Heart left ventricle (tissue), 16 donors: ENCODE results near the gene EMC8. TPM values are rescaled to one million over a fixed set of nuclear protein-coding genes. Genes with fewer than 3 reads are reported as not detected.

ENCODE experiments used
- ATAC-seq, 4 donors: fragments of 200-7000 bp; cut with Tn5 transposase; one replicate each; pipeline ENCODE4 v1.9.1; 2020 to 2022; ENCODE audit warnings: moderate library complexity in 4 of 4, mild to moderate bottlenecking in 3 of 4, moderate number of reproducible peaks in 1 of 4
- DNase-seq, 5 donors: peaks; one replicate each; pipeline ENCODE4 v3.0.0-alpha.2; 2020
- H3K27ac ChIP-seq, 12 donors: fragments of 200-600 bp; sonication (generic) in 4 of 12; one replicate each; pipeline versions ENCODE4 v1.5.0 to v1.8.0; 2016 to 2022; ENCODE audit warnings: mild to moderate bottlenecking in 2 of 12
- H3K27me3 ChIP-seq, 9 donors: fragments of 200-600 bp; sonication (generic) in 2 of 9; one replicate each; pipeline versions ENCODE4 v1.5.1 to v1.8.0; 2016 to 2022; ENCODE audit warnings: mild to moderate bottlenecking in 3 of 9
- H3K36me3 ChIP-seq, 9 donors: fragments of 200-600 bp; sonication (generic) in 2 of 9; one replicate each; pipeline versions ENCODE4 v1.5.0 to v1.8.0; 2018 to 2022; ENCODE audit warnings: mild to moderate bottlenecking in 2 of 9
- H3K4me1 ChIP-seq, 12 donors: fragments of 200-600 bp; sonication (generic) in 4 of 12; one replicate each; pipeline versions ENCODE4 v1.5.0 to v1.8.0; 2016 to 2022; ENCODE audit warnings: mild to moderate bottlenecking in 3 of 12
- H3K4me3 ChIP-seq, 12 donors: fragments of 200-600 bp; sonication (generic) in 4 of 12; one replicate each; pipeline versions ENCODE4 v1.5.0 to v1.8.0; 2017 to 2022; ENCODE audit warnings: mild to moderate bottlenecking in 9 of 12, moderate library complexity in 4 of 12
- H3K9me3 ChIP-seq, 12 donors: fragments of 200-600 bp; sonication (generic) in 4 of 12; one replicate each; pipeline versions ENCODE4 v1.5.0 to v1.8.0; 2016 to 2022; ENCODE audit warnings: mild to moderate bottlenecking in 1 of 12
- POLR2A ChIP-seq, 2 donors: fragments of 450-650 bp; IDR thresholded peaks; one replicate each; pipeline ENCODE4 v1.6.1; 2017; ENCODE audit warnings: antibody characterized with exemption in 2 of 2, mild to moderate bottlenecking in 2 of 2, moderate library complexity in 2 of 2
- WGBS, 4 donors: extraction: QIAGEN DNeasy Blood & Tissue Kit in 2 of 4; methylation state at CpG; one replicate each; pipeline versions ENCODE4 v1.1.5 to v1.1.7; 2013 to 2018; 5-methylcytosine and 5-hydroxymethylcytosine counted together
- intact Hi-C, 10 donors: fragments of 100-400 bp; cut with DNase I; formaldehyde crosslinking; loops; one replicate each; pipeline versions ENCODE4 v1.11.1 to v1.14.2; 2022
- polyA plus RNA-seq, 2 donors: library from polyadenylated mRNA; stranded (reverse); fragments of 200-250 nt; gene quantifications; one replicate each; pipeline ENCODE4 v1.2.3, GENCODE V29; 2013
- total RNA-seq, 9 donors: library from RNA; depleted of rRNA in 2 of 9; stranded (reverse); fragments of >200 nt in 2 of 9; fragmentation: NEBNext Ultra II Directional in 3 of 9; extraction: Animal tissue kit (Norgen Biotek cat#: 25700) in 3 of 9; gene quantifications; one replicate each; pipeline versions ENCODE4 v1.1.0 to v1.2.4, GENCODE V29; 2016 to 2023
- TF ChIP-seq, protein P1 (sequence below), 12 donors: fragments of 200-600 bp; sonication (generic) in 4 of 12; IDR thresholded peaks; one replicate each; pipeline versions ENCODE4 v1.5.0 to v1.8.0; 2018 to 2022; ENCODE audit warnings: antibody characterized with exemption in 12 of 12, mild to moderate bottlenecking in 5 of 12
- donor health status: ischemic (EF 13 %, LVEDD 7.1; RV severe dilation, severe dysfunction).
- donor health status: healthy with polysubstance abuse.
- donor health status: DM: no; HTN: yes; CAD: no.
- donor health status: DM: no; HTN: no; CAD: no.
- donor health status: ischemic (EF 25% LVEDD 6.9; RV normal size, moderate dysfunction).
- donor health status: ischemic (EF 25% LVEDD 5.7; RV mildly dilated, moderate dysfunction).
- donor health status: healthy.
- donor health status: DM: yes; HTN: yes; CAD: no.
- donor health status: ischemic (EF 35%, LVEDD 5.7; RV mildly dilated, moderate dysfunction).
- donor health status: nonischemic (EF 11% LVEDD 7.7; RV severe dilation, severe dysfunction).
- donor health status: DM: yes; HTN: yes; CAD: no.
- donor health status: PGD.
- donor health status: ischemic (EF 29% LVEDD 5.4; RV normal size, mild dysfunction).
- donor health status: nonischemic (EF 23%, LVEDD 6.1; RV moderate dilation, normal function).

Gene EMC8
- total and polyA plus RNA-seq, 11 donors = 9.2 to 39.1 (median 24.4) TPM

DNA sequence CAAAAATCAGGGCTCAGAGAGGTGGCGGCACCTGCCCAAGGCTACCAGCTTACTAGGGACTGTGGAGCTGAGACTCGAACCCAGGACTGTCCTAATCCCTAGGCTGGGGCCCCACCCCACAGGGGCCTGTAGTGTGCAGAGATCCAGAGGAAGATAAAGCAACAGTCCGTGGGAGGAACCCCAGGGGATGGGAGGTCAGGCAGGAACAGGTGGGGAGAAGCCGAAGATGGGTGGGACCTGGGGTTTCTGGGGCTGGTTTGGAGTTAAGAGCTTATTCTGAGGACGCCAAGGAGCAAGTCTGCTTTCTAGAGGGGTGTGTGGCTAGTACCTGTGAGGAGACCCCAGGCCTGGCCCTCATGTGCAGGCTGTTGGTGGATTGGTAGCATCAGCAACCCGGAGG lies 63.4 kb downstream of the EMC8 start:
- no peak overlapping the region for H3K4me3 ChIP-seq
- DNase-seq = no peak
- intact Hi-C loops = no loop called here
- no peaks in the 10 kb centered on the region for H3K9me3 ChIP-seq
- ATAC-seq = no peak
- H3K27ac ChIP-seq = no peak overlapping the region
- H3K36me3 ChIP-seq = no peaks in the 10 kb centered on the region
- no peaks in the 10 kb centered on the region for H3K27me3 ChIP-seq
- 62 to 77% (median 74%) methylated on average over 5 to 6 of the region's 6 CpGs for WGBS, 4 donors
- peaks cover 0 to 22% (median 0%) of the 10 kb centered on the region in 12 donors for H3K4me1 ChIP-seq
- TF ChIP-seq, protein P1, sequence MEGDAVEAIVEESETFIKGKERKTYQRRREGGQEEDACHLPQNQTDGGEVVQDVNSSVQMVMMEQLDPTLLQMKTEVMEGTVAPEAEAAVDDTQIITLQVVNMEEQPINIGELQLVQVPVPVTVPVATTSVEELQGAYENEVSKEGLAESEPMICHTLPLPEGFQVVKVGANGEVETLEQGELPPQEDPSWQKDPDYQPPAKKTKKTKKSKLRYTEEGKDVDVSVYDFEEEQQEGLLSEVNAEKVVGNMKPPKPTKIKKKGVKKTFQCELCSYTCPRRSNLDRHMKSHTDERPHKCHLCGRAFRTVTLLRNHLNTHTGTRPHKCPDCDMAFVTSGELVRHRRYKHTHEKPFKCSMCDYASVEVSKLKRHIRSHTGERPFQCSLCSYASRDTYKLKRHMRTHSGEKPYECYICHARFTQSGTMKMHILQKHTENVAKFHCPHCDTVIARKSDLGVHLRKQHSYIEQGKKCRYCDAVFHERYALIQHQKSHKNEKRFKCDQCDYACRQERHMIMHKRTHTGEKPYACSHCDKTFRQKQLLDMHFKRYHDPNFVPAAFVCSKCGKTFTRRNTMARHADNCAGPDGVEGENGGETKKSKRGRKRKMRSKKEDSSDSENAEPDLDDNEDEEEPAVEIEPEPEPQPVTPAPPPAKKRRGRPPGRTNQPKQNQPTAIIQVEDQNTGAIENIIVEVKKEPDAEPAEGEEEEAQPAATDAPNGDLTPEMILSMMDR (IDR thresholded peaks at IDR 0.05) = no peak
- no peak for TF ChIP-seq POLR2A (IDR thresholded peaks at IDR 0.05)

DNA sequence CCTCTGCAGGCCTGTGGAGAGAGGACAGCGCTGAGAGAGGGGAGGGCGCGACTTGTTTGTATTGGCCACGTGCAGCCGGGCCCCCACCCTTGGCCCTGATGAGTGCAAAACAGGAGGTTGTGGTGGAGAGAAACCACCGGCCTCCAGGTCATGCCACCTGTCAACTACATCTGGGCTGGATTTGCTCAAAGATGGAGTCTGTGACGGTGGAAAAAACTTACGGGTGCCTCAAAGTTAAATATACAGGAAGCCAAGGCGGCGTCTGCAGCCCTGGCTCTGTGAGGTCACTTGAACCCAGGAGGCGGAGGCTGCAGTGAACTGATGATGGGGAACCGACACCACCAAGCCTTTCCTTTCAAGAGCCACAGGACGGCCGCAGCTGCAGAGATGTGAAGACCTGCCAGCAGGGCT lies 64.1 kb downstream of the EMC8 start:
- intact Hi-C loops = no loop called here
- 73 to 85% (median 82%) methylated on average over 14 of the region's 14 CpGs for WGBS, 4 donors
- Histone ChIP-seq H3K27ac (no peak overlapping the region), H3K9me3 (no peaks in the 10 kb centered on the region), H3K4me1 (peaks cover 0 to 22% (median 0%) of the 10 kb centered on the region in 12 donors), H3K27me3 (no peaks in the 10 kb centered on the region), H3K36me3 (no peaks in the 10 kb centered on the region), H3K4me3 (no peak overlapping the region)
- TF ChIP-seq, protein P1 (IDR thresholded peaks at IDR 0.05) = no peak
- TF ChIP-seq POLR2A (IDR thresholded peaks at IDR 0.05) = no peak
- DNase-seq = no peak
- ATAC-seq = no peak

DNA sequence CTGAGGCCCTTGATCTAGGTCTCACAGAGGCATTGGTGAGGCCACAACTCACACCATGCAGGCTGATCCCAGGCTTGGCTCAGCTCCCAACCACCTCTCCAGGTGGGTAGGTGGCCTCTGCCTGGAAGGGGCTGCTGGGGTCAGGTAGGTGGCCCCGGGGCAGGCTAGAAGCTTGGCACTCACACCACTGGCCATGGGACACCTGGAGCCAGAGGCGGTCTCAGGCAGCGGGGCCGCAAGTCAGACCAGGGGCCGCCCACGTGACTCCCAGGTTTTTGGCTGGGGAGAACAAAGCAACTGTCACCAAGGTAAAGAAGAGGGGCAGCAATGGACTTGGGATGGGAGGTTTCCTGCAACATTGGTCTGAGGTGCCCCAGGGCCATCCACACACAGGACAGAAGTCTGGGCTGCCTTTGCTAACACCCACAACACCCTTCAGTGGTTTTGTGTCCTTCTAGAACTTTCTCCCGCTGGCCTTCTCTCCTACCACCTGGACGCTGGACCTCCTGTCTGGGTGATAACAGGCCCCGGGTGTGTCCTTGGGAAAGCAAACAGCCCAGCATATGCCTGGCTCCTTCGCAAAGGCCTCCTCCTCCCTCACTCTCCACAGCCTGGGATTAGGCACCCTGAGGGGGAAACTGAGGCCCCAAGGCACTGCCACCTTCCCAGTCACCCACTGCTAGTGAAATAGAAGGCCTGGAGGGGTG lies 64.9 kb downstream of the EMC8 start:
- no peak overlapping the region for H3K27ac ChIP-seq
- H3K27me3 ChIP-seq = no peaks in the 10 kb centered on the region
- peaks cover 0 to 23% (median 0%) of the 10 kb centered on the region in 12 donors for H3K4me1 ChIP-seq
- WGBS, 4 donors = 80 to 86% (median 82%) methylated on average over 9 to 10 of the region's 10 CpGs
- H3K4me3 ChIP-seq = no peak overlapping the region
- no peaks in the 10 kb centered on the region for H3K36me3 ChIP-seq
- ATAC-seq (no peak), DNase-seq (no peak)
- TF ChIP-seq, protein P1 (IDR thresholded peaks at IDR 0.05) = no peak
- TF ChIP-seq POLR2A (IDR thresholded peaks at IDR 0.05) = no peak
- intact Hi-C loops = no loop called here
- no peaks in the 10 kb centered on the region for H3K9me3 ChIP-seq

DNA sequence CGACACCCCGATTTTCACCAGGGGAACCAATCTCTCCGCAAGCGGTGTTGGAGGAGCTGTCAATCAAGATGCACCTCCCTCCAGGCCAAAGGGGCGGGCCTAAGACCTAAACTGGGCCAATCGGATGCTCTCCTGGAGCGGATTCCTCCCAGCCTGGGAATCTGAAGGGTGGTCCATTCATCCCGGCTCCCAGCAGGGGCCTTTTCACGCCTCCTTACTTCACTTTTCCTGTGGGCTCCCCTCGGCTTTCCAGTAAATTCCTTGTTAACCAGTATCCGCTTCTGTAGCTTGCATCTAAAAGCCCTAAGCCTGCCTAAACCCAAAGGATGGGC lies 65.5 kb downstream of the EMC8 start:
- no peak for ATAC-seq
- intact Hi-C loops = no loop called here
- no peak overlapping the region for H3K4me3 ChIP-seq
- H3K27ac ChIP-seq = peak overlapping the region in 1 of 12 donors; percentile 25
- DNase-seq = no peak
- H3K36me3 ChIP-seq = no peaks in the 10 kb centered on the region
- TF ChIP-seq POLR2A (IDR thresholded peaks at IDR 0.05) = no peak
- TF ChIP-seq, protein P1 (IDR thresholded peaks at IDR 0.05) = no peak
- peaks cover 0 to 26% (median 0%) of the 10 kb centered on the region in 12 donors for H3K4me1 ChIP-seq
- no peaks in the 10 kb centered on the region for H3K9me3 ChIP-seq
- 38 to 66% (median 54%) methylated on average over 10 to 11 of the region's 11 CpGs for WGBS, 4 donors
- H3K27me3 ChIP-seq = no peaks in the 10 kb centered on the region
